GM18867 (cell line): Measurements from ENCODE around the gene EMILIN2.
A peak's percentile ranks its signal among the peaks of the same experiment; 100 is the strongest.
"Not testable (repeated sequence)": the region's sequence is repeated elsewhere in the genome, so short reads cannot be mapped to it uniquely, and the experiment has no call there.

ENCODE experiments used
- ATAC-seq: cut with Tn5 transposase; IDR thresholded peaks from one replicate; pipeline ENCODE4 v1.9.1; 2021; ENCODE audit warnings: mild to moderate bottlenecking, moderate library complexity; ENCODE audit not compliant: unreplicated experiment

EMILIN2 gene

GRCh38 chr18:2913398-2914005 is 66.7 kb downstream of the EMILIN2 start:
- ATAC-seq, result no peak

GRCh38 chr18:2914185-2914880 is 67.5 kb downstream of the EMILIN2 start:
- ATAC-seq, result no peak

GRCh38 chr18:2914881-2915240 is 68.1 kb downstream of the EMILIN2 start:
- no peak for ATAC-seq

GRCh38 chr18:2915486-2915885 is 68.7 kb downstream of the EMILIN2 start:
- ATAC-seq, result not testable (repeated sequence)

GRCh38 chr18:2916184-2916583 is 69.4 kb downstream of the EMILIN2 start:
- no peak for ATAC-seq

GRCh38 chr18:2917259-2918047 is 70.6 kb downstream of the EMILIN2 start:
- no peak for ATAC-seq

- ATAC-seq, result no peak
Observed at GRCh38 chr18:2918761-2919550, 72.2 kb downstream of the EMILIN2 start.

GRCh38 chr18:2919600-2919999 is 72.8 kb downstream of the EMILIN2 start:
- ATAC-seq, result no peak

- ATAC-seq, result no peak
Observed at GRCh38 chr18:2920027-2920426, 73.2 kb downstream of the EMILIN2 start.

- ATAC-seq, result no peak
Observed at GRCh38 chr18:2920546-2921343, 73.9 kb downstream of the EMILIN2 start.

GRCh38 chr18:2921778-2922177 is 75.0 kb downstream of the EMILIN2 start:
- no peak for ATAC-seq

GRCh38 chr18:2923464-2923863 is 76.7 kb downstream of the EMILIN2 start:
- ATAC-seq, result no peak

GRCh38 chr18:2924920-2925319 is 78.1 kb downstream of the EMILIN2 start:
- no peak for ATAC-seq

- no peak for ATAC-seq
Observed at GRCh38 chr18:2926528-2926927, 79.7 kb downstream of the EMILIN2 start.

GRCh38 chr18:2927745-2928144 is 80.9 kb downstream of the EMILIN2 start:
- no peak for ATAC-seq

GRCh38 chr18:2932247-2933181 is 85.7 kb downstream of the EMILIN2 start:
- peak; percentile 58 for ATAC-seq

- ATAC-seq, result no peak
Observed at GRCh38 chr18:2933995-2934394, 87.2 kb downstream of the EMILIN2 start.

- ATAC-seq, result no peak
Observed at GRCh38 chr18:2935438-2936192, 88.8 kb downstream of the EMILIN2 start.

GRCh38 chr18:2939317-2939716 is 92.5 kb downstream of the EMILIN2 start:
- no peak for ATAC-seq
